ENCODE results near the gene IRF4. TPM values are rescaled to one million over a fixed set of nuclear protein-coding genes. Genes with fewer than 3 reads are reported as not detected.
"Not testable (repeated sequence)": the region's sequence is repeated elsewhere in the genome, so short reads cannot be mapped to it uniquely, and the experiment has no call there.

Gene IRF4
- total and polyA plus RNA-seq, 10 donors = 8.7 to 91.3 (median 46.3) TPM

GRCh38 chr6:423799-424345 is 32.3 kb downstream of the IRF4 start:
- Histone ChIP-seq H3K27me3 (replicated peaks in 1 of 7) (peaks cover 0 to 4% (median 0%) of the 10 kb centered on the region in 7 donors), H3K9me3 (peaks cover 0 to 13% (median 10%) of the 10 kb centered on the region in 8 donors), H3K4me1 (peaks cover 0 to 4% (median 0%) of the 10 kb centered on the region in 6 donors), H3K27ac (no peak overlapping the region), H3K36me3 (no peaks in the 10 kb centered on the region), H3K4me3 (no peak overlapping the region)
- intact Hi-C loops (cut with DNase I; ENCODE audit: low total_unique reads) = no loop called here
- TF ChIP-seq POLR2AphosphoS5 (IDR thresholded peaks at IDR 0.05) (no peak), POLR2A (IDR thresholded peaks at IDR 0.05) (no peak), CTCF (IDR thresholded peaks at IDR 0.05 in 8 of 11, conservative IDR thresholded peaks at IDR 0.05 in 3 of 11) (no peak)
- no peak for DNase-seq
- WGBS, 5 donors = 96 to 99% (median 97%) methylated on average over 23 to 39 of the region's 39 CpGs

- H3K27me3 ChIP-seq (replicated peaks in 1 of 7) = peaks cover 0 to 4% (median 0%) of the 10 kb centered on the region in 7 donors
- no peaks in the 10 kb centered on the region for H3K36me3 ChIP-seq
- intact Hi-C loops (cut with DNase I; ENCODE audit: low total_unique reads) = no loop called here
- TF ChIP-seq CTCF (IDR thresholded peaks at IDR 0.05 in 8 of 11, conservative IDR thresholded peaks at IDR 0.05 in 3 of 11) (no peak), POLR2A (IDR thresholded peaks at IDR 0.05) (no peak), POLR2AphosphoS5 (IDR thresholded peaks at IDR 0.05) (no peak)
- H3K9me3 ChIP-seq = peaks cover 0 to 13% (median 10%) of the 10 kb centered on the region in 8 donors
- 83 to 92% (median 91%) methylated on average over 16 to 27 of the region's 27 CpGs for WGBS, 5 donors
- DNase-seq = peak; percentile 54
- no peak overlapping the region for H3K27ac ChIP-seq
- no peak overlapping the region for H3K4me3 ChIP-seq
- H3K4me1 ChIP-seq = peaks cover 0 to 4% (median 0%) of the 10 kb centered on the region in 6 donors
These were observed 33.3 kb downstream of the IRF4 start for GRCh38 chr6:424741-425417.

GRCh38 chr6:425418-425788 is 33.9 kb downstream of the IRF4 start:
- H3K9me3 ChIP-seq = peaks cover 0 to 12% (median 10%) of the 10 kb centered on the region in 8 donors
- H3K27ac ChIP-seq; H3K36me3 ChIP-seq; H3K4me1 ChIP-seq; H3K4me3 ChIP-seq; DNase-seq; H3K27me3 ChIP-seq (replicated peaks in 1 of 7); intact Hi-C loops (cut with DNase I; ENCODE audit: low total_unique reads): not testable (repeated sequence)
- WGBS, 5 donors = 72 to 89% (median 87%) methylated on average over 7 of the region's 7 CpGs

GRCh38 chr6:426198-426738 is 34.7 kb downstream of the IRF4 start:
- WGBS, 5 donors = 92 to 96% (median 95%) methylated on average over 22 to 45 of the region's 45 CpGs

GRCh38 chr6:428047-428603 is 36.6 kb downstream of the IRF4 start:
- peaks cover 0 to 4% (median 0%) of the 10 kb centered on the region in 7 donors for H3K27me3 ChIP-seq (replicated peaks in 1 of 7)
- WGBS, 5 donors = 76 to 87% (median 84%) methylated on average over 11 of the region's 11 CpGs
- intact Hi-C loops (cut with DNase I; ENCODE audit: low total_unique reads) = no loop called here
- no peaks in the 10 kb centered on the region for H3K36me3 ChIP-seq
- H3K4me1 ChIP-seq = peaks cover 0 to 7% (median 0%) of the 10 kb centered on the region in 6 donors
- peak; percentile 62 for DNase-seq
- no peaks in the 10 kb centered on the region for H3K9me3 ChIP-seq
- TF ChIP-seq POLR2AphosphoS5 (IDR thresholded peaks at IDR 0.05) (no peak), POLR2A (IDR thresholded peaks at IDR 0.05) (no peak), CTCF (IDR thresholded peaks at IDR 0.05 in 8 of 11, conservative IDR thresholded peaks at IDR 0.05 in 3 of 11) (no peak)
- H3K4me3 ChIP-seq = no peak overlapping the region
- H3K27ac ChIP-seq = no peak overlapping the region

More at GRCh38 chr6:426198-426738, 34.7 kb downstream of the IRF4 start:
- DNase-seq; H3K27me3 ChIP-seq (replicated peaks in 1 of 7); intact Hi-C loops (cut with DNase I; ENCODE audit: low total_unique reads); H3K4me3 ChIP-seq; H3K9me3 ChIP-seq; H3K4me1 ChIP-seq; H3K27ac ChIP-seq; H3K36me3 ChIP-seq: not testable (repeated sequence)
